ENCODE results near the gene HSPB8. TPM values are rescaled to one million over a fixed set of nuclear protein-coding genes. Genes with fewer than 3 reads are reported as not detected.
A peak's percentile ranks its signal among the peaks of the same experiment; 100 is the strongest.

Gene HSPB8
- total RNA-seq, 1 donor from 2014 or later: 44.2 TPM

DNA sequence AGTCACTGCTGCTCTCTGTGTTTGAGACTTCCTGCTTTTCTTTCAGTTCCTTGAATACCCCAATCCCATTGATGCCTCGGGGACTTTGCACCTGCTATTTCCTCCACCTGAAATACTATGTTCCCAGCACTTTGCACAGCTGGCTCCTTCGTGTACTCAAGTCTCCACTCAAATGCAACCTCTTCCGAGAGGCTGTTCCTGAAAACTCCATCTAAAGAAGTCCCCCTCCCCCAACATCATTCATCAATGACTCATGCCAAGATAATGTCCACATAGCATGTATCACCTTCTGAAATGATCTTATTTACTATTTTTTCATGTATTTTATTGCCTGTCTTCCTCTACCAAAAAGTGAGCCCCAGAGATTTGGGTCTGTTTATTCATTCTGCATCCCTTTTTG, 48.6 kb downstream of the HSPB8 start:
- Histone ChIP-seq H3K36me3 (ENCODE audit: control insufficient read depth, insufficient read depth, low read length) (no peaks in the 10 kb centered on the region), H3K27me3 (ENCODE audit: control insufficient read depth, insufficient read depth, low read length) (no peaks in the 10 kb centered on the region), H3K4me3 (ENCODE audit: low read depth, low read length) (no peak overlapping the region)
- no peak for DNase-seq (ENCODE audit: low read depth)
- TF ChIP-seq CTCF (IDR thresholded peaks at IDR 0.05; ENCODE audit: insufficient read depth, low read length, poor library complexity, severe bottlenecking): no peak

- TF ChIP-seq CTCF (IDR thresholded peaks at IDR 0.05; ENCODE audit: insufficient read depth, low read length, poor library complexity, severe bottlenecking): no peak
- Histone ChIP-seq H3K27me3 (ENCODE audit: control insufficient read depth, insufficient read depth, low read length) (no peaks in the 10 kb centered on the region), H3K36me3 (ENCODE audit: control insufficient read depth, insufficient read depth, low read length) (no peaks in the 10 kb centered on the region), H3K4me3 (ENCODE audit: low read depth, low read length) (no peak overlapping the region)
- no peak for DNase-seq (ENCODE audit: low read depth)
Observed at GRCh38 chr12:119229205-119229604, 50.5 kb downstream of the HSPB8 start.

- DNase-seq (ENCODE audit: low read depth): no peak
- Histone ChIP-seq H3K4me3 (ENCODE audit: low read depth, low read length) (no peak overlapping the region), H3K36me3 (ENCODE audit: control insufficient read depth, insufficient read depth, low read length) (no peaks in the 10 kb centered on the region), H3K27me3 (ENCODE audit: control insufficient read depth, insufficient read depth, low read length) (peaks cover 2% of the 10 kb centered on the region)
- no peak for TF ChIP-seq CTCF (IDR thresholded peaks at IDR 0.05; ENCODE audit: insufficient read depth, low read length, poor library complexity, severe bottlenecking)
Observed at GRCh38 chr12:119229837-119230236, 51.1 kb downstream of the HSPB8 start.

DNA sequence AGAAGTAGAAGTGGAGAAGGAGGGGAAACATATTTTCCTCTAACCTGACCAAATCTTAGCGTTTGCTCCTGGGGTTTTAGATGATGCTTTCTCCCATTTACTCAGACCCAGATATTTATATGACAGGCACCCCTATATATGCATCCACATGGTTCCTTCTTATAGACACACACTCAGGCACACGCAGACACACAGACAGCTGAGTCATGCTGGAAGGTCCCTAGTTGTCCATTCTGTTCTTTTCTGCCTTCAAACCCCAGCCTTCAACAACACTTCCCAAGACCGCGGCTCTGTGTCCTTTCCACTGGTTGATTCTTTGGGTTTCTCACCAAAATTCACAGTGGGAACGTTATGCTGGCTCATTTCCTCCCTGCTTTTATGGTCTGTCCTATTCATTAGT, 52.1 kb downstream of the HSPB8 start:
- DNase-seq (ENCODE audit: low read depth): no peak
- Histone ChIP-seq H3K36me3 (ENCODE audit: control insufficient read depth, insufficient read depth, low read length) (no peaks in the 10 kb centered on the region), H3K27me3 (ENCODE audit: control insufficient read depth, insufficient read depth, low read length) (peaks cover 5% of the 10 kb centered on the region), H3K4me3 (ENCODE audit: low read depth, low read length) (no peak overlapping the region)
- no peak for TF ChIP-seq CTCF (IDR thresholded peaks at IDR 0.05; ENCODE audit: insufficient read depth, low read length, poor library complexity, severe bottlenecking)

DNA sequence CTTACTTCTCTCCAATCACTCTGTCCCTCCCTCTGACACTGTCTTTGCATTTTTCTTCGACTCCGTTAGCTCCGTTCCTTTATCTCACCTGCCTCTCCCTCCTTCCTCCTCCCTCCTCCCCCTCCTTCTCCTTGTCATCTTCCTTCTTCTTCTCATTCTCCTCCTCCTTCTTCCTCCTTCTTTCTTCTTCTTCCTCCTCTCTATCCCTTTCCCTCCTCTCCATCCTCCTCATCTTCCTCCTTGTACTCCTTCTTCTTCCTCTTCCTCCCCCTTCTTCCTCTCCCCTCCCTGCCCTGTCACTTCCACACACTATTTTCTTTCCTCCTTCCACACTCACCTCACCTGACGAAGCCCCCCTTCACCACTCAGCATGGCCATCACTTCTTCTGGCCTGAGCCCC, 53.0 kb downstream of the HSPB8 start:
- peaks cover 5% of the 10 kb centered on the region for H3K27me3 ChIP-seq (ENCODE audit: control insufficient read depth, insufficient read depth, low read length)
- TF ChIP-seq CTCF (IDR thresholded peaks at IDR 0.05; ENCODE audit: insufficient read depth, low read length, poor library complexity, severe bottlenecking): no peak
- no peak overlapping the region for H3K4me3 ChIP-seq (ENCODE audit: low read depth, low read length)
- no peak for DNase-seq (ENCODE audit: low read depth)
- H3K36me3 ChIP-seq (ENCODE audit: control insufficient read depth, insufficient read depth, low read length): no peaks in the 10 kb centered on the region

DNA sequence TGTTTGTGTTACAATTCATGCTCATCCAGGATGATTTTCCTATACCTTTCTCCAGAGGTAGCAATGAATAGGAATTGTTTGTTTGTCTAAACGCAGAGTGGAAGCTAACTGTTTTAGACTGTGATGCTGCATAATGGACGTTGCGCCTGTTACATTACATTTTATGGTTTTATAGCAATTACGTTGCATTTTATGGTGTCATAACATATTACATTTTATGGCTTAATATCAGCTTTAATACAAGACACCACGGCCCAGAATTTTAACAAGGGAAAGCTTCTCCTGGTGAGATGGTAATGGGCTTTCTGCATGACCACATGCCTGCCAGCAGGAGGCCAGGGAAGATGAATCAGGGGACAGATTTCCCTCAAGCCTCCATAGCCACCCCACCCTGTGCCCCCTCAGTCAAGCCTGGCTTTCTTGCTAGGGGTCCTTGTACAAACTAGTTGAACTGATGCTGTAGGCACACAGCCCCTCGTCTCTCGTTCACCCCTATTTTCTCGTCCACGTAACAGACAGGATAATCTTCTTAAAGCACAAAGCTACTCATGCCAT, 56.5 kb downstream of the HSPB8 start:
- TF ChIP-seq CTCF (IDR thresholded peaks at IDR 0.05; ENCODE audit: insufficient read depth, low read length, poor library complexity, severe bottlenecking): peak; percentile 39
- H3K4me3 ChIP-seq (ENCODE audit: low read depth, low read length): no peak overlapping the region
- no peaks in the 10 kb centered on the region for H3K36me3 ChIP-seq (ENCODE audit: control insufficient read depth, insufficient read depth, low read length)
- no peak for DNase-seq (ENCODE audit: low read depth)
- peaks cover 5% of the 10 kb centered on the region for H3K27me3 ChIP-seq (ENCODE audit: control insufficient read depth, insufficient read depth, low read length)
